Stimulated activated naive CD4-positive, alpha-beta T cell (primary cell): ENCODE data around the gene CFL2.
"Not testable (repeated sequence)": the region's sequence is repeated elsewhere in the genome, so short reads cannot be mapped to it uniquely, and the experiment has no call there.

Experiments used
- DNase-seq, 6 experiments: peaks; one replicate each; lab custom pipeline; 2025; lab: John Stamatoyannopoulos, UW

Gene CFL2

DNA sequence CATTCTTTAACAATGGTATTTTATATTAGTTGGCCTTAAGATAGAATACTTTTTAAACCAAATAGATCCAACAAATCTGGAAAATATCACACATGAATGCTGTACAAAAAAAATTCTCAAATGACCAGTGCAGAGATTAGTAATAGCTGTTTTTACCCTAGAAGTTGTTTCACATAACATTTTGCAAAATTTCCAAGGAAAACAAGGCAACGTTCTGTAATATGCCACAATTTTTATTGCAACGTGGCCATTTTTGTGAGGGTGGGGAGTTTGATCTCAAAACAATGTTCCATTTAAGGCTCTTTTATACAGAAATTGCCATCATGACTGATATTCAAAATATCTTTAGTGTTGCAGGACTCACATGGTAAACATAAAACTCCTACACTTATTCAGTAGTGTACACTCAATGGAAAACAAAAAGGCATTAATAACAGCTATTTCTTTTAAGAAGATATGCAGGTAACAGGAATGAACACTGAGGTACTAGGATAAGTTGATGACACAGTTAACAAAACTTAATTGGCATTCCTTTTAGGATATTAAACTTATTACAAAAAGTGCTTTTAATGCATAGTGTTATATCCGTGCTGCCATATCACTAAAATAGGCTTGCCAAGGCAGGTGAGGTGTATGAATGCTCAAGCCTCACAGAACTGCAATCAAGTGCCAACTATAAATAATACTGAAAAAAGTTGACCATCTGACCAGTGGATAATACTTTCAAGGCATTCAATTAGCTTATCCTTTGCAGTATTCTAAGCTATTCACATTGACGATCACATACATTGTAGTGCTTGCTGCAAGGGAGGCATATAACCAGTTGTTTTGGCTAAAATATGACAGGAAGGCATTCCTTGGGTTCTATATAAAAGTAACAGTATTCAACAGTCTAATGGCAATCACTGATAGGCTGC lies 2.3 kb downstream of the CFL2 start:
- DNase-seq: no peak

DNA sequence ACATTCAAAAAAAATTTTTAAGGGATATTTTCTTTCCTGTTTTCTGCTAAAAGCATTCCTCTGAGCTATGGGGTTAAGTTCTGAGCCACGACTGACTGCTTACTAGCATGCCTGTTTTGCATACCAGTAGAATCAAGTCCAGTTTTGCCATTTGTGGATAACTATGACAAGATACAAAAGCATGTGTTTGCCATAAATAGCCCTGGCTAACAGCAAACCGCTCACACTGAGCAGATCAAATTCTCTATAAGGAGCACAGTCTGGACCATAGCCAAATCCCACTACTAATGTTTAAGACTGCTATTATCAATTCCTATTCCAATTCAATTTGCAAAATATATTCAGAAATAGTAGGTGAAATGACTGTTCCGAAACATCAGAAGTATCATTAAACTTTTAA lies 3.2 kb downstream of the CFL2 start:
- no peak for DNase-seq

DNA sequence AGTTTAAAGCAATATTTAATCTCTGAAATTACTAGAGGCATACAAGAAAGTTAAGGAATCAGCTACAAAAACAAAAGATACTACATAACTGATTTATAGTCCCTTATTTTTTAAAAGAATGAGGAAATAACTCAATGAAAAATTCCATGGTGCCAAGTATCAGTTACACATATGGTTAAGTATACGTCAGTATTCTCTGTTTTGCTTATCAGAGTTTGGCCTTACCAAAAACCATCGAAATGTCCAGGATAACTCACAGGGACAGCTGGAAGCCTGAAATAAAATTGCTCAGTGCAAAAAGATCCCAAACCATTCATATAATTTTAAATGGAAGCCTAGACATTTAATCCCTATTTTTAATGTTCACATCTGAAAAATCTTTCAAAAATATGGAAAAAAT lies 3.6 kb downstream of the CFL2 start:
- no peak for DNase-seq

DNA sequence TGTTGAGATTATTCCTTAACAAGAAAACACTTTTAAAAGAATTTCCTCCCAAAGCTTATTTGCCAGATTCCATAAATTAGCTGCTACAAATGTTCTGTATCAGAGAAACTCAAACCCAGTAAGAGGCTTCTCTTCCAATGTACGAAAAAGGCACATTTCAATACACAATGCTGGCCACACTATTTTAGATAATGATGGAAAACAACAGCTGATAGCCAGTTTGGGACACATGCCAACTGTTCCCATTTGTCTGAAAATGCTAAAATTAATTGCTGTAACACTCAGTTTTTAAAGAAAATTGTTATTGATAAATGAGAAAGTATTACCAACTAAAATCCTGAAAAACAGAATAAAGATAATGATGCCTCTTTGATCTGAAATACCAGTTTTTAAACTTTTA lies 4.4 kb downstream of the CFL2 start:
- no peak for DNase-seq

DNA sequence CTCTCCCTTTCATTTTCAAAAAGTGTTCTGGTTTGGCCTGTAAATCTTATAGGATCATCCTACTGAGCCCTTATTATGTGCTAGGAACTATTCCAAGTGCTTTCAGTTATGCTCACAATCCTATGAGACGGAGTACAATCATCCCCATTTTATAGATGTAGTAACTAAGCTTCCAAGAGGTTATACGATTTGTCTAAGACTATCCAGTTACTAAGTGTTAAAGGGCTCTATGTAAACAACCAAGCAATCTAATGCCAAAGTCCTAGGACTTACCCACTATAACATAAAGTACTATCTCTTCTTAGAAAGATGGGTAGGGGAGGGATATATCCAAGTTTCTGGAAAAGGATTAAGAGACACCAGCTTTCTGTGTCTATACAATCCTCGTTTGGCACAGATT lies 6.7 kb downstream of the CFL2 start:
- no peak for DNase-seq

DNA sequence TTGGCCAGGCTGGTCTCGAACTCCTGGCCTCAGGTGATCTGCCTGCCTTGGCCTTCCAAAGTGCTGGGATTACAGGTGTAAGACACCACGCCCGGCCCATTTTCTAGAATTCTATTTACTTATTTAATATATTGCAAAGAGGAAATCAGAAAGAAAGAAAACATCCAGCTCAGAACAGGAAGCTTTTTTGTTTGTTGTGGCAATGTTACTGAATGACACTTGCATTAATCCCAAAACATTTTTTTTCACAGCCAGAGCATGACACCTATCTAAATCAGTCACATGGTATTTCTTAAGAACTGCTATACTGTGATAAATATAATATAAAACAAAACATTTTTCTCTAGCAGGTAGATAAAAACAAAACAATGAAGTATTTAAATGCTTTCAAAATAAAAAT lies 12.6 kb downstream of the CFL2 start:
- no peak for DNase-seq

DNA sequence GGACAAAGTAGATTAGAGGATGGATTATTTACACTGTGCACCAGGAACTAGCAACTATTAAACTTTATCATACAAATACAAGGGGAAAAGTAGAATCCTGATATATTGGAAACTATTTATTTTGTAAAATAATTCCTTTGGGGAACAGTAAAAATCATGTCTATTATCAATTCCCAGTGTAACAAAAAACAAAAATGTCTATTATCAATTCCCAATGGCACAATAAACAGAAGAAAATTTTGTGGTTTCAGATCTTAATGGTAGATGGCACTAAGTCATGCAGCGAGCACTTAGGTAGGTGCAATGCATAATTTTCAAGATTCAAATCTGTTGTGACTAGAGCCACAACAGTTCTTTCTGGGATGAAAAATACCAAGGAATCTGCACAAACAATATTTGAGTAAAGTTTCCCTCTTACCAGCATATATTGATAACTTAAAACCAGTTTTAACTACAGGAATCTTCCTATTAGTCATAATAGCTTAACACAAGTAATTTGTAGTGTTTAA lies 13.7 kb downstream of the CFL2 start:
- DNase-seq: no peak

DNA sequence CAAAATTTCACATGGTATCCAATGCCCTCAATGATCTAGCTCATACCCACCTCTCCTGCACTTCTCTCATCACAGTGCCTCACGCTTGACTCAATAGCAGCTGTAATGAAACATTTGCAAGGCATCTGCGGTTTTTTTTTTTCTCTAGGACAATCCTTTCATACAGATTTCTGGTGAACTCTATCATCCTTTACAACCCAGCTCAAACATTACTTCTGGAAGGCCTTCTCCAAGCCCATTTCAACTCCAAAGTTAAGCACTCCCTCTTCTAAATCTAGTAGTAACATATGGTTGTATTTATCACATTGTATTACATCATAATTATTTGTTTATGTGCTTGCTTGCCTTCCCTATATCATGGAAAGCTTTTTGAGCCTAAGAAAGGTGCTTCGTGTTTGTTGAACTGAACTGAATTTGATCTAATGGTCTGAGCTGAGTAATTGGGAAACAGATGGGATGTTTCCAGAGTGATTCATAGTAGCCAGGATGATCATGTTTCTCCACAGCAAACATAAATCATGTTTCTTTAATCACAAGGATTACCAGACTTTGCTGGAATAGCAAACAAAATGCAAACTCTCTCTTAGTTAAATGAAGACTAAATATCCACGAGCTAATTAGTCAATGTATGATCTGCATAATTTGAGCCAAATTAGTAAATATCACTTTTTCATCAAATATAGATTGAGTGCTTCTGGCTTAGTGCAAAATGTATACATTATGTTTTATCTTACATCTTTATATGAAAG lies 14.3 kb downstream of the CFL2 start:
- DNase-seq: no peak

DNA sequence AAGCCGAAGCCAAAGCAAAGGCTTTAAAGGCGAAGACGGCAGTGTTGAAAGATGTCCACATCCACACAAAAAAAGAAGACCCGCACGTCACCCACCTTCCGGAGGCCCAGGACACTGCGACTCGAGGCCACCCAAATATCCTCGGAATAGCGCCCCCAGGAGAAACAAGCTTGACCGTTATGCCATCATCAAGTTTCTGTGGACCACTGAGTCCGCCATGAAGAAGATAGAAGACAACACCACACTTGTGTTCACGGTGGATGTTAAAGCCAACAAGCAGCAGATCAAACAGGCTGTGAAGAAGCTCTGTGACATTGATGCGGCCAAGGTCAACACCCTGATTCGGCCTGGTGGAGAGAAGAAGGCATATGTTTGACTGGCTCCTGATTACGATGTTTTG lies 20.2 kb downstream of the CFL2 start:
- not testable (repeated sequence) for DNase-seq

DNA sequence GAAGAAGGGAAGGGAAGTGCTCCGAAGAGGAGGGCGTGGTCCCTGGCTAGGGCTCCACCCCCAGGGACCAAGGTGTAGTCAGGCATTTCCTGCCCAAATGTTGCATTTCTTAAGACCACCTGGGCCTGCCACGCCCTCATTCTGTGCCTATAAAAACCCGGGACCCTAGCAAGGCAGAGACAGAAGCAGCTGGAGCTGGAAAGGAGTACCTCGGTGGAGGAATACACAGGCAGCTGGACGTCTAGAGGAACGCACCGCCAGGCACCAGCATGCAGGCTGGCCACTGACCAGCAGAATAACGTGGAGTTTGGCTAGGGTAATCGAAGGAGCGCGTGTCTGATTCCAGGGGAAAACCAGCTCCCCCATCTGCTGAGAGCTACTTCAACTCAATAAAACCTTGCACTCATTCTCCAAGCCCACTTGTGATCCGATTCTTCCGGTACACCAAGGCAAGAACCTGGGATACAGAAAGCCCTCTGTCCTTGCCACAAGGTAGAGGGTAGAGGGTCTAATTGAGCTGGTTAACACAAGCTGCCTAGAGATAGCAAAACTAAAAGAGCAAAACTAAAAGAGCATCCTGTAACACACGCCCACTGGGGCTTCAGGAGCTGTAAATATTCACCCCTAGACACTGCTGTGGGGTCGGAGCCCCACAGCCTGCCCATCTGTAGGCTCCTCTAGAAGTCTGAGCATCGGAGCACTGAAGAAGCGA lies 21.0 kb downstream of the CFL2 start:
- DNase-seq: peak in 3 of 6 experiments; percentile 2 to 3 (median 3)

DNA sequence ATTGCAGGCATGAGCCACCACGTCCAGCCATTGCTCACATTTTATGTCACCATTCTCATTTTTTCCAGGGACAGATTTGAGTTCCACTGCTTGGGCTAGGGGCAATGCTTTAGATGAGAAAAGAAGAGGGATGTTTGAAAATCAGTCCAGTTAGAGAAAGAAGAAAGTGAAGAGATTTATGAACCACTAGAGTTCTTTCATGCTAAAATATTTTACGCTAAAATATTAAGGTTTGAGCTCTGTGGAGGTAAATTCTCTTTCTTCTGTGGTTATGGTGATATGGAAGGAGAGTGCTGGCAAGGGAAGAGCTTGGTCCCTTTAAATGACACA lies 21.5 kb downstream of the CFL2 start:
- no peak for DNase-seq

DNA sequence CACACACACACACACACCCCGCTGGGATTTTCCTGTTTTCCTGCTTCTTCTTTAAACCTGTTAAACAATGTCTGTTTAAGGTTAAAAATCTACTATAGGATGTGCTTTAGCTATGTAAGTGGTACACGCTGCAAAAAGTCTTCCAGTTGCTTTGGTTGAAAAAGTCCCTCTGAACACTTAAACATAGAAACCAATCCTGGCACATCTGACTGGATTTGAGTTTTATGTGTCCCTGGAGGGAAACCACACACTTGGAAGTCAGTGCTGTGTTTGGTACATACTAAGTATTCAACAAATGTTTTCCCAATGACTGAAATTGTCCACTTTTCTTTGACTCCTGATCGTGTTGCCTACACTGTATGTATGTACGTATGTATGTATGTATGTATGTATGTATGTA lies 22.0 kb downstream of the CFL2 start:
- DNase-seq: no peak

DNA sequence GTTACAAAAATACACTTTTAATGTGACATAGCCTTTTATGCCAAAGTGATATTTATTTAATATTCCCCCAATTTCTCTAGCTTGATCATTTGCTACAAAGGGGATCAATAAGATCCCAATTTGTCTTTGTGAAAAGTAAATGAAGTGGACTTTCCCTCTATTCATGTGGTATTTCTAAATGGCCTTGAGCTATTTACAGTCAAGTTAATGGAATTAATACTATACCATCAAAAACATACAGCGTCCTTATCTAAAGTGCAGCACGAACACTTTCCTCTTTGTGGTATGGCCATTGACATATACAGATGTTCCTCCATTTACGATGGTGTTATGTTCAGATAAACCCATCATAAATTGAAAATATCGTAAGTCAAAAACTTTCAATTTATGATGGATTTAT lies 23.2 kb downstream of the CFL2 start:
- DNase-seq: no peak

DNA sequence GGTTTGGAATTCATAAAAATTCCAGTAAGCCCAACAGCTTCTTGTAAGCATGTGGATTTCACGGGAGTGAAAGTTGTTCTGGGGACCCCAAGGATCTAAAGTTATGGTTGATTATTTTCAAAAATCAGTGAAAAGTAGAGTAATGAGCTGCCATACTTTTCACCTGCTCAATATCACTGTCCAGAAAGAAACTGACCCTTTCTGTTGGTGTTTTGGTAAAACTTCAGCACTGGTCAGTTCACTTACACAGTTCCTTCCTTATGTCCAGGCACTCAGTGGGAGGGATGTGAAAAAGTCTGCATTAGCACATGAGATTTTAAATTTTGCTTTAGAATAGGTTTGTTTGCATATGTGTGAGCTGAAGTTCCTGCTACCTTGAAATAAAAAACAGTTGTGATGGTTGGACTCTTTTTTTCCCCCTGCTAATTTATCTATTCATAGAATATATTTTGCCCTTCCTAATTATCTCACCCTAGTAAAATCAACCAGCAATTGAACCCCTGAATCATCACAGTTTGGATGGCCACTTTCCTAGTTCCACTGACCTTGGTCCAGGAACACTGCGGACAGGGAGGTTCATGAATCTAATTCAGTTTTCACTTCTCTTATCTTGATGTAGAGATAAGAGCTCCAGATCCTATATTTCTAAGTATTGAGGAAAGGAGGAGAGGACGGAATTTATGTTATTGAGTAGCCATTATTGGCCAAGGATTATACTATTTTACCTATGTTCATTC lies 25.8 kb downstream of the CFL2 start:
- DNase-seq: no peak

DNA sequence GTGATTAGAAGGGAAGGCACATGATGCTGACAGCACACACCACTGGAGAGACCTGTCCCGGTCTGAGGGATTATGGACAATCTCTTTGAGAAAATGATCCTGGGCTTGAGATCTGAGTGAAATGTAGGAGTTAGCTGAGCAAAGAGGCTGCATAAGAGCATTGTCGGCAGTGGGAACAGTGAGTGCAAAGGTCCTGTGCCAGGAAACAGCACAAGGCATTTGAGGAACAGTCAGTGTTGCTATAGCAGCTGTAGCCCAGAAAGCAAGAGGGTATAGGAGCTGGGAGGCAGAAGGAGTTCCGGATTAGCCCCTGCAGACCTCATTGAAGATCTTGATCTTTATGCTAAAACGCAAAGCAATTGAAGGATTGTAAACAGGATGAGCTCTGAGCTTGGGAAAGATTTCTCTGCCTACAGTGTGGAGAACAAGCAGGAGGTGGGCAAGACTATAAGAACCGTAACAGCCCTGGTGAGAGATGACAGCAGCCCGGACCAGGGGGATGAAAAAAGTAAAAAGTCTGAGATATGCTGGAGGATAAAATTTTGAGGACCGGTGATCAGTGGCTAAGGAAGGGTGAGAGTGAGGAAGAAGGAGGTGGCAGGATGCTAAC lies 28.5 kb downstream of the CFL2 start:
- no peak for DNase-seq

DNA sequence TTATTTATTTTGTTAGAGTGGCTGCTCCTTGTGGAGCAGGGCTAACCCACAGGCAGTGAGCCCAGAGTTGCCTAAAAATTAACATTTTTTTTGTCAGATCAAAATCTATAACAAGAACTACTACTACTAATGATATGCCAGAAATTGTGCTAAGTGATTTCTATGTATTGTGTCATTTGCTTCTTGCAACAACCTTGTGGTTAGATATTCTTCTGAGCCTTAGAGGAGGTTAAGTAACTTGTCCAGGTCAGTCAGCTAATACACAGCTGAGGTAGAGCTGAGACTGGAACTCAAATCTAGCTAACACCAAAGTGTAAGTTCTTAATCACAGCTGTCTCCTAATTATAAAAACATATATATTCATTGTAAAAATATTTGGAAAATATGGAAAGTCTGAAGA lies 29.8 kb downstream of the CFL2 start:
- DNase-seq: no peak

DNA sequence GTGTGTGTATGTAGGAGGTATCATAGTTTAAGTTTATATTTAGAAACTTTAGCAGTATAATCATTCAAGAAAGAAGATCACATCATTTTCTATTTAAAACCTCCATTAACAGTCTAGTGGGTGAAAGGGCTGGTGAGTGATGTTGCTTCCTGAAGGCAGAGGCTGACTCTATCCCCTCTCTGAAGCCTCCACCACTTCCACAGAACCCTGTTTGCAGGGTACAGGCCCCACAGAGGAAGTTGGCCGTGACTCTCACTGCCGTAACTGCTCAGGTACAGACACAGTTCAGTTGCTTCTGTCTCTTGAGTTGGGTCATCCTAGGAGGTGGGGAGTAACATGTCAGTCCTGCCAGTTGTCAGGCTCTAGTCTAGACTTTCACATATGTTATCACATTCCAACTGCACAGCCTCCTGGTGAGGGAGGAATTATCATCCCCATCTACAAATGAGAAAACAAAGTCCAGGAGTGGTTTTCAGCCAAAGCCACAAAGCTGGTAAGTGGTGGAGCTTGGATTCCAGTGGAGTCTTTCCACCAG lies 31.5 kb downstream of the CFL2 start:
- peak in 1 of 6 experiments; percentile 6 for DNase-seq

DNA sequence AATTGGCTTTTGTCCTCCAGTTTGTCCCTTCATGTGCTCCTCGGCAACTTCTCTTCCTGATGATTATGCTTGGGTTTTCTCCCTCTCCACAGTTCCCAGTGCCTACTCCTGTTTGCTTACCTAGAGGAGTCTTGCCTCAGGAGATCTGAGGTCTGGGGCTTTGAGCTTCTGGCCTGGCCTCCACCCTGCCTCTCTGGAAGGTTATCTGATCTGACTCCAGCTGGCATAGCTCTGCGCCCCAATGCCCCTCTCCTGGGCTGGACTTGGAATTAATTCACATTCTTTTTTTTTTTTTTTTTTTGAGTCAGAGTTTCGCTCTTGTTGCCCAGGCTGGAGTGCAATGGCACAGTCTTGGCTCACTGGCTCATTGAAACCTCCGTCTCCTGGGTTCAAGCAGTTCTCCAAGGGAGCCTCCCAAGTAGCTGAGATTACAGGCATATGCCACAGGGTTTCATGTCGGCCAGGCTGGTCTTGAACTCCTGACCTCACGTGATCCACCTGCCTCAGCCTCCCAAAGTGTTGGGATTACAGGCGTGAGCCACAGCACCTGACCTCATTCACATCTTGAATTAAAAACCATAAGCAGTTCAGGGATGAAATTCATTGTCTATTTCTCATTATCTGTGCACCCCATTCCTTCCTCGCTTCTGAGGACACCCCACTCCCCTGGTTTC lies 33.5 kb downstream of the CFL2 start:
- no peak for DNase-seq

DNA sequence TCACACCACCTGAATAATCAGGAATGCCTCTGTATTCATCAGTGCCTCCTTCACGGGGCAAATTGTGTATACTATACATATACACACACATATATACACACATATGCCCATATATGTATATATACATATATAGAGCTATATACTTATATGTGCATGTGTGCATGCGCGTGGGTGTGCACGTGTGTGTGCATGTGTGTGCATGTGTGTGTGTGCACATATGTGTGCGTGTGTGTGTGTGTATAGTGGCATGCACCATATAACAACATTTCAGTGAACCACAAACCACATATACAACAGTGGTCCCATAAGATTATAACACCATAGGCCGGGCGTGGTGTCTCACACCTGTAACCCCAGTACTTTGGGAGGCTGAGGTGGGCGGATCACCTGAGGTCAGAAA lies 35.7 kb downstream of the CFL2 start:
- DNase-seq: no peak

DNA sequence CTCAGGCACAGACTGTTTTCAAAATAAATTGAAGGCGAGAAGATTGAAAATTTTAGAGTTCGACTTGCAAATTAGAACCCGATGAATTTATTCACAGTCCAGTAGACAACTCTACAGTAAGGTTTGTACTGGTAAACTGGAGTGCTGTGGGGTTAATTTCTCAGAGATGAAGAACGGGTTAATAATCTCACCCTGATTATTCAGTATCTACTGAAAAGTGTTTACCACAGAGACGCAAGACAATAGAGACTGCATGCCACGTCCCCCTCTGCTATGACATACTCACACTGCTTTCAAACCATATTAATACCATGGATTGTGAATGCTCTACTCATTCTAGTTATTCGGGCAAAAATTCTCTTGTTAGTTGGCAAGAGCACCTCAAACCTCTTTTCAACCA lies 36.1 kb downstream of the CFL2 start:
- DNase-seq: no peak
